Thoracic aorta (tissue), 2 donors: ENCODE results near the gene SLC19A3. TPM values are rescaled to one million over a fixed set of nuclear protein-coding genes. Genes with fewer than 3 reads are reported as not detected.
"Not testable (repeated sequence)": the region's sequence is repeated elsewhere in the genome, so short reads cannot be mapped to it uniquely, and the experiment has no call there.

Experiments used
- ATAC-seq: fragments of 150-250 bp; one replicate; pipeline ENCODE4 v1.8.0; 2017; ENCODE audit warnings: low read depth; ENCODE audit not compliant: insufficient number of reproducible peaks, low FRiP score
- DNase-seq: peaks from one replicate; pipeline ENCODE4 v3.0.0-alpha.2; 2020; ENCODE audit warnings: low spot score
- H3K27ac ChIP-seq, 2 donors: fragments of 200-600 bp; sonication (generic); 1 replicate in 1 of 2; 2 replicates in 1 of 2; pipeline ENCODE4 v1.5.1; 2016; ENCODE audit warnings: mild to moderate bottlenecking in 2 of 2, moderate library complexity in 2 of 2
- H3K27me3 ChIP-seq: fragments of 200-600 bp; sonication (generic); replicated peaks from 2 replicates; pipeline ENCODE4 v1.6.0; 2016; ENCODE audit warnings: mild to moderate bottlenecking; ENCODE audit not compliant: insufficient read depth
- H3K36me3 ChIP-seq: fragments of 200-600 bp; sonication (generic); one replicate; pipeline ENCODE4 v1.5.1; 2016
- H3K4me1 ChIP-seq, 2 donors: fragments of 200-600 bp; sonication (generic); 1 replicate in 1 of 2; 2 replicates in 1 of 2; pipeline versions ENCODE4 v1.5.1 to v1.6.0; 2016; ENCODE audit warnings: low read depth in 2 of 2, mild to moderate bottlenecking in 1 of 2; ENCODE audit not compliant: control insufficient read depth in 1 of 2
- H3K4me3 ChIP-seq: fragments of 200-600 bp; sonication (generic); 2 replicates; pipeline ENCODE4 v1.5.1; 2016; ENCODE audit warnings: mild to moderate bottlenecking
- H3K9me3 ChIP-seq: fragments of 200-600 bp; sonication (generic); 2 replicates; pipeline ENCODE4 v1.5.1; 2016
- CTCF ChIP-seq: fragments of 200-600 bp; sonication (generic); IDR thresholded peaks from one replicate; pipeline ENCODE4 v1.5.1; 2019; ENCODE audit warnings: antibody characterized with exemption
- total RNA-seq, 2 donors: library from RNA; depleted of rRNA; stranded (reverse); fragments of >200 nt; gene quantifications; one replicate each; pipeline versions ENCODE4 v1.1.0 to v1.2.3, GENCODE V29; 2016

SLC19A3 gene
- total RNA-seq, 2 donors from 2014 or later, result 3.7 to 4.9 TPM

- no peaks in the 10 kb centered on the region for H3K27me3 ChIP-seq
- no peak overlapping the region for H3K4me3 ChIP-seq
- ATAC-seq (no peak), DNase-seq (no peak)
- H3K27ac ChIP-seq, result no peak overlapping the region
- H3K4me1 ChIP-seq, result no peaks in the 10 kb centered on the region
- H3K36me3 ChIP-seq, result no peaks in the 10 kb centered on the region
- no peaks in the 10 kb centered on the region for H3K9me3 ChIP-seq
- no peak for TF ChIP-seq CTCF
Observed at GRCh38 chr2:227677928-227678327, 39.9 kb downstream of the SLC19A3 start.

- Histone ChIP-seq H3K36me3 (no peaks in the 10 kb centered on the region), H3K4me3 (no peak overlapping the region), H3K27ac (no peak overlapping the region), H3K27me3 (no peaks in the 10 kb centered on the region), H3K9me3 (no peaks in the 10 kb centered on the region), H3K4me1 (no peaks in the 10 kb centered on the region)
- DNase-seq (no peak), ATAC-seq (no peak)
- no peak for TF ChIP-seq CTCF
Observed at GRCh38 chr2:227674485-227674884, 43.3 kb downstream of the SLC19A3 start.

- DNase-seq, H3K36me3 ChIP-seq, H3K4me1 ChIP-seq, H3K27ac ChIP-seq, H3K27me3 ChIP-seq, ATAC-seq, H3K9me3 ChIP-seq, H3K4me3 ChIP-seq: not testable (repeated sequence)
Observed at GRCh38 chr2:227673620-227674019, 44.2 kb downstream of the SLC19A3 start.

GRCh38 chr2:227671170-227671905, 46.5 kb downstream of the SLC19A3 start:
- H3K4me1 ChIP-seq, result no peaks in the 10 kb centered on the region
- H3K27me3 ChIP-seq, result no peaks in the 10 kb centered on the region
- no peaks in the 10 kb centered on the region for H3K9me3 ChIP-seq
- no peak overlapping the region for H3K4me3 ChIP-seq
- ATAC-seq (no peak), DNase-seq (no peak)
- H3K27ac ChIP-seq, result no peak overlapping the region
- no peaks in the 10 kb centered on the region for H3K36me3 ChIP-seq
- TF ChIP-seq CTCF, result no peak

- not testable (repeated sequence) for H3K4me1 ChIP-seq, H3K27ac ChIP-seq, H3K27me3 ChIP-seq, ATAC-seq, DNase-seq, H3K4me3 ChIP-seq, H3K36me3 ChIP-seq, H3K9me3 ChIP-seq
Observed at GRCh38 chr2:227666631-227667170, 51.1 kb downstream of the SLC19A3 start, which contains the start of gene SCYGR5. SCYGR5 (plus strand) TSS chr2:227666804; CDS start chr2:227666804, 0 bp downstream.

- DNase-seq (no peak), ATAC-seq (no peak)
- no peak for TF ChIP-seq CTCF
- Histone ChIP-seq H3K9me3 (no peaks in the 10 kb centered on the region), H3K4me1 (no peaks in the 10 kb centered on the region), H3K27me3 (no peaks in the 10 kb centered on the region), H3K36me3 (no peaks in the 10 kb centered on the region), H3K4me3 (no peak overlapping the region), H3K27ac (no peak overlapping the region)
Observed at GRCh38 chr2:227665189-227665940, 52.5 kb downstream of the SLC19A3 start.
